22Rv1 (cell line): ENCODE measurements around the gene TRPV4.

Source experiments
- CTCF ChIP-seq: fragments of 450-650 bp; IDR thresholded peaks from 2 replicates; pipeline ENCODE4 v1.5.1; 2017; ENCODE audit warnings: mild to moderate bottlenecking
- ZFX ChIP-seq: fragments of 450-650 bp; IDR thresholded peaks from 2 replicates; pipeline ENCODE4 v1.6.1; 2017; ENCODE audit warnings: antibody characterized with exemption, borderline replicate concordance

- TF ChIP-seq CTCF (no peak), ZFX (no peak)
Measured at GRCh38 chr12:109762071-109762672, 71.0 kb downstream of the TRPV4 start.
